Common myeloid progenitor, CD34-positive (primary cell): ENCODE results near the gene KAZN.

ENCODE experiments used
- CTCF ChIA-PET: fragments of 350-600 bp; sonication (Branson Sonifier 250); formaldehyde crosslinking; loops from one replicate; lab custom pipeline; 2021; ENCODE audit warnings: antibody characterized with exemption; lab: Charles Lee
- POLR2A ChIA-PET: fragments of 350-600 bp; sonication (Branson Sonifier 250); formaldehyde crosslinking; loops from one replicate; lab custom pipeline; 2021; ENCODE audit warnings: antibody characterized with exemption; lab: Charles Lee
- DNase-seq, 3 donors: peaks; one replicate each; pipeline versions ENCODE4 v3.0.0 to v3.0.0-alpha.2; 2013
- H3K27ac ChIP-seq, 2 experiments: 1 replicate in 1 of 2; 2 replicates in 1 of 2; pipeline ENCODE4 v1.7.0; 2013; ENCODE audit warnings: inconsistent platforms in 2 of 2, low read length in 2 of 2, mild to moderate bottlenecking in 2 of 2, low read depth in 1 of 2, moderate library complexity in 1 of 2; ENCODE audit not compliant: severe bottlenecking in 2 of 2, insufficient read depth in 1 of 2, poor library complexity in 1 of 2
- H3K27me3 ChIP-seq, 5 experiments: replicated peaks in 2 of 5; 1 replicate in 3 of 5; 2 replicates in 2 of 5; pipeline versions ENCODE4 v1.6.1 to v1.7.0; 2013; ENCODE audit warnings: low read length in 4 of 5, mild to moderate bottlenecking in 2 of 5, moderate library complexity in 2 of 5, inconsistent platforms in 1 of 5; ENCODE audit not compliant: insufficient read depth in 5 of 5, control insufficient read depth in 4 of 5
- H3K36me3 ChIP-seq, 4 experiments: 1 replicate in 2 of 4; 2 replicates in 2 of 4; pipeline versions ENCODE4 v1.6.1 to v1.7.0; 2013; ENCODE audit warnings: low read length in 3 of 4, control low read depth in 1 of 4, mild to moderate bottlenecking in 1 of 4; ENCODE audit not compliant: control insufficient read depth in 4 of 4, insufficient read depth in 4 of 4
- H3K4me1 ChIP-seq, 4 experiments: 1 replicate in 3 of 4; 2 replicates in 1 of 4; pipeline versions ENCODE4 v1.6.1 to v1.7.1; 2013; ENCODE audit warnings: low read length in 3 of 4, mild to moderate bottlenecking in 3 of 4, control low read depth in 1 of 4, inconsistent platforms in 1 of 4, moderate library complexity in 1 of 4; ENCODE audit not compliant: control insufficient read depth in 4 of 4, insufficient read depth in 4 of 4; ENCODE audit errors: control extremely low read depth in 1 of 4
- H3K4me3 ChIP-seq, 7 experiments: 1 replicate in 4 of 7; 2 replicates in 3 of 7; pipeline versions ENCODE4 v1.5.1 to v1.7.0; 2013; ENCODE audit warnings: mild to moderate bottlenecking in 7 of 7, low read length in 6 of 7, moderate library complexity in 6 of 7, inconsistent platforms in 2 of 7, low read depth in 2 of 7, control low read depth in 1 of 7; ENCODE audit not compliant: insufficient read depth in 4 of 7, control insufficient read depth in 1 of 7; ENCODE audit errors: extremely low read depth in 1 of 7
- H3K9me3 ChIP-seq, 5 experiments: 1 replicate in 4 of 5; 2 replicates in 1 of 5; pipeline versions ENCODE4 v1.6.1 to v1.7.1; 2013; ENCODE audit warnings: low read length in 4 of 5, mild to moderate bottlenecking in 2 of 5, inconsistent platforms in 1 of 5, low read depth in 1 of 5, moderate library complexity in 1 of 5; ENCODE audit not compliant: control insufficient read depth in 4 of 5, insufficient read depth in 2 of 5; ENCODE audit errors: control extremely low read depth in 1 of 5
- WGBS: methylation state at CpG from one replicate; pipeline ENCODE4 v1.1.5; 2013; ENCODE audit not compliant: insufficient coverage; 5-methylcytosine and 5-hydroxymethylcytosine counted together

Gene KAZN

DNA sequence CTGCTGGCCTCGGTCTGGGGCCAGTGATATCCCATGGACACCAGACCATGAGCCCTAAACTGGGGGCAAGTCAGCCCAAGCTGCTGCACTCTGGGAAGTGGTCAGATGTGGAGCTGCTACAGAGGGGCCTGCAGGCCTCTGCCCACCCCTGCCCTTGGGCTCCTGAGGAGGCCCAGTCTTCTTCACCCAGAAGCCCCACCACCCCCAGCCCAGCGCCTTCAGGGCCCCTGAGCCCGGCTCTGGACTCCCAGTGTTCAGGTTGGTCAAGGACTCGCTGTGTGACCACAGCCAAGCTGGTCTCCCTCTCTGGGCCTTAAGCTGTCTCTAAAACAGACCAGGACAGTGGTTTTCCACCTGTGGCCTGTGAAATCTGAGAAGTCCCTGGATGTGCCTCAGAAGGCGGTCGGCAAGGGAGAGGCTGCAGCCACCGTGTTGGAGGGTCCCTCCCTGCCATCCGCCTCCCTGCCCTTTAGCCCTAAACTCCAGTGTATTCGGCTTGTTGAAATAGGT lies 475.4 kb downstream of the KAZN start:
- Histone ChIP-seq H3K4me3 (no peak overlapping the region), H3K4me1 (peaks cover 3 to 18% (median 14%) of the 10 kb centered on the region in 4 experiments), H3K9me3 (no peaks in the 10 kb centered on the region), H3K27ac (no peak overlapping the region), H3K27me3 (no peaks in the 10 kb centered on the region), H3K36me3 (no peaks in the 10 kb centered on the region)
- no peak for DNase-seq
- POLR2A ChIA-PET, result no interaction called here
- CTCF ChIA-PET, result interaction anchor here (1.5 kb wide), 1 partner anchor 26 kb away, joined by 3 read pairs; no protein-coding TSS in a partner anchor
- 97% methylated on average over 6 of the region's 9 CpGs for WGBS

GRCh38 chr1:15075175-15075574 lies 476.7 kb downstream of the KAZN start:
- Histone ChIP-seq H3K27me3 (no peaks in the 10 kb centered on the region), H3K36me3 (no peaks in the 10 kb centered on the region), H3K4me3 (no peak overlapping the region), H3K4me1 (peaks cover 3 to 18% (median 14%) of the 10 kb centered on the region in 4 experiments), H3K9me3 (no peaks in the 10 kb centered on the region), H3K27ac (no peak overlapping the region)
- 96% methylated on average over 6 of the region's 6 CpGs for WGBS
- ChIA-PET POLR2A (interaction anchor here (1.6 kb wide), 1 partner anchor 15 kb away, joined by 10 read pairs; no protein-coding TSS in a partner anchor), CTCF (interaction anchor here (0.5 to 1.6 kb wide), 5 partner anchors 8 to 199 kb away, joined by 3 to 5 read pairs (median 3); no protein-coding TSS in a partner anchor)
- DNase-seq, result no peak

DNA sequence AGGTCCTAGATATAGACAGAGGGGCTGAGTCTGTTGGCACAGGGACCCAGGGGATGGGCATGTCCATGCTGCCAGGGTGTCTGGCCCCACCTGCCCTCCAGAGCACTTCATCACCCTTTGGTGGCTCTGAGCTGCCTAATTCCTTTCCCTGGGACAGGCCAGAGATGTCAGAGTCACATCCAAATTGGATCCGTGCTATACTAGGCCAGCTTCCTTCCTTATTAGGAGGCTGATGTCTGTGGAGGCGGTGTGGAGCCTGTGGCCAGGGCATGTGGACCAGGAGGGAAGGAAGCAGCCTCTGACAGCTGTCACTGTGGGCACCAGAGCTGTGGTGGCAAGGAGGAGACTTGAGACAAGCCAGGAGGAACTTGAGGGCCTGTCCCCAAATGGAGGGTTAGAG lies 477.3 kb downstream of the KAZN start:
- Histone ChIP-seq H3K4me3 (no peak overlapping the region), H3K27ac (no peak overlapping the region), H3K36me3 (no peaks in the 10 kb centered on the region), H3K4me1 (peaks cover 3 to 18% (median 14%) of the 10 kb centered on the region in 4 experiments), H3K9me3 (no peaks in the 10 kb centered on the region), H3K27me3 (no peaks in the 10 kb centered on the region)
- peak; percentile 51 to 95 (median 93) for DNase-seq
- ChIA-PET POLR2A (interaction anchor here (1.6 kb wide), 1 partner anchor 14 kb away, joined by 10 read pairs; no protein-coding TSS in a partner anchor), CTCF (interaction anchor here (0.9 to 1.6 kb wide), 5 partner anchors 9 to 24 kb away, joined by 3 to 6 read pairs (median 4); no protein-coding TSS in a partner anchor)
- 0% methylated on average over 1 of the region's 2 CpGs for WGBS

GRCh38 chr1:15076807-15077206 lies 478.3 kb downstream of the KAZN start:
- 98% methylated on average over 7 of the region's 9 CpGs for WGBS
- DNase-seq, result no peak
- no peak overlapping the region for H3K4me3 ChIP-seq
- CTCF ChIA-PET, result interaction anchor here (0.9 to 1.2 kb wide), 3 partner anchors 11 to 21 kb away, joined by 3 to 6 read pairs (median 3); no protein-coding TSS in a partner anchor
- H3K9me3 ChIP-seq, result no peaks in the 10 kb centered on the region
- no peaks in the 10 kb centered on the region for H3K36me3 ChIP-seq
- H3K4me1 ChIP-seq, result peaks cover 3 to 21% (median 14%) of the 10 kb centered on the region in 4 experiments
- H3K27me3 ChIP-seq, result no peaks in the 10 kb centered on the region
- POLR2A ChIA-PET, result interaction anchor here (1.6 kb wide), 1 partner anchor 13 kb away, joined by 10 read pairs; no protein-coding TSS in a partner anchor
- no peak overlapping the region for H3K27ac ChIP-seq

DNA sequence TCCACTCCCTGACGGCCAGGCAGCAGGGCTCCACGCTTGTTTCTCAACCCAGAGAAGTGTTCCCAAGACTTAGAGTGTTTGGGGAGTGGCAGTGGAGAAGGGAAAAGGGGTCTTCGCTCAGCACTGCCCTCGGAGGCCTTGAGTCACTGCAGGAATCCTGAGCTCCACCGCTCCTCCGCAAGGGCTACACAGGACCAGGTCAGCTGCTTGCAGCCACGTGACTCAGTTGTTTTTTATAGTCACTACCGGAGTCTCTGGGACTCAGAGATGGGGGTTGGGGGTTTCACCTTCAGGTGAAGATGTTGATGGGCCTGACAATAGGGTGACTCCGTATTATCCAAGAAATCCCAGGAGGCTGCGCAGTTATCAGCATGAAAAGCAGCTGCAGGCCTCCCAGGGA lies 478.9 kb downstream of the KAZN start:
- H3K9me3 ChIP-seq, result no peaks in the 10 kb centered on the region
- WGBS, result 97% methylated on average over 9 of the region's 10 CpGs
- H3K27me3 ChIP-seq, result no peaks in the 10 kb centered on the region
- H3K27ac ChIP-seq, result no peak overlapping the region
- POLR2A ChIA-PET, result no interaction called here
- no peak for DNase-seq
- no peaks in the 10 kb centered on the region for H3K36me3 ChIP-seq
- CTCF ChIA-PET, result interaction anchor here (1.5 kb wide), 2 partner anchors 12 to 17 kb away, joined by 3 read pairs; no protein-coding TSS in a partner anchor
- no peak overlapping the region for H3K4me3 ChIP-seq
- H3K4me1 ChIP-seq, result peaks cover 3 to 21% (median 14%) of the 10 kb centered on the region in 4 experiments

- ChIA-PET POLR2A (no interaction called here), CTCF (no interaction called here)
- Histone ChIP-seq H3K4me1 (peaks cover 3 to 19% (median 11%) of the 10 kb centered on the region in 4 experiments), H3K27me3 (no peaks in the 10 kb centered on the region), H3K4me3 (no peak overlapping the region), H3K27ac (no peak overlapping the region), H3K9me3 (no peaks in the 10 kb centered on the region), H3K36me3 (no peaks in the 10 kb centered on the region)
- no peak for DNase-seq
- 97% methylated on average over 8 of the region's 10 CpGs for WGBS
Observed at GRCh38 chr1:15080328-15081007, 482.0 kb downstream of the KAZN start.

- 84% methylated on average over 8 of the region's 8 CpGs for WGBS
- ChIA-PET CTCF (no interaction called here), POLR2A (no interaction called here)
- no peak for DNase-seq
- Histone ChIP-seq H3K27ac (no peak overlapping the region), H3K27me3 (no peaks in the 10 kb centered on the region), H3K36me3 (no peaks in the 10 kb centered on the region), H3K4me3 (no peak overlapping the region), H3K4me1 (peaks cover 2 to 12% (median 5%) of the 10 kb centered on the region in 4 experiments), H3K9me3 (no peaks in the 10 kb centered on the region)
Observed at GRCh38 chr1:15081102-15081501, 482.6 kb downstream of the KAZN start.
